HG03064 (cell line): ENCODE data around the gene TMTC1.

ENCODE experiments used
- ATAC-seq: cut with Tn5 transposase; IDR thresholded peaks from one replicate; pipeline ENCODE4 v1.9.1; 2021; ENCODE audit warnings: low read depth; ENCODE audit not compliant: unreplicated experiment

TMTC1 gene

DNA sequence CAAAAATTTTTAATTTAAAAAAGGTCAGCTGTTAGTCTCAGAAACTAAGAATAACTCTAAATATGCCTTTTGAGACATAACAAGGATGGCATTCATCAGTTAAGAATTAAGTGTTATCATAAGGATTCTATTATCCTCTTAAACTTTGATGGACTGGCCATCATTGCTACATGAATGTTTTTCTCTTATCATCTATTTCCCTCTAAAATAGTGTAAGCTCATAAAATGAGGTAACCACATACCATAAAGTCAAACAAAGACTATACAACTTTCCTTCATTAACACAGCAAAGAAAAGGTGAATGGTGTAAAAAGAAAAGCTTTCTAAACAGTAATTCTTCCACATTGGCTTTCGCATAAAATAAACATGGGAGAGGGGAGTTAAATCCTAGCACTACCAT is 41.1 kb downstream of the TMTC1 start:
- no peak for ATAC-seq

- no peak for ATAC-seq
Observed at GRCh38 chr12:29741342-29742241, 42.1 kb downstream of the TMTC1 start.

- no peak for ATAC-seq
Observed at GRCh38 chr12:29739279-29739991, 44.3 kb downstream of the TMTC1 start.

DNA sequence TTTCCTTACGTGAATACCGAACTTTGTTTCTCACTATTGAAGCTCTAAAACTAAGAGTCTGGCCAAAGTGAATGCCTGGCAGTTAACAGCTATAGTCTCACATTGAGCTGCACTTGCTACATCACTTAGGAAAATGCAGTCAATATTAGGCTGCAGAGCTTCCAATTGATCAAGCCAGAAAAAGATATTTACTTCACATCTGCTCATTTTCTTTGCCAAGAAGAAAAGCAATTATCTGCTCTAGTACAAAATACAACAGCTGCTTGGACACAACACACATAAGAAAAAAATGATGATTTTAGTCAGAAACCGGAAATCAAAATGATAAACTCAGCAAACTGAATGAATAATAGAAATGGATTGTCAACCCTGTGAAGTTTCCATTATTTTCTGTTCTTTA is 45.4 kb downstream of the TMTC1 start:
- no peak for ATAC-seq

- no peak for ATAC-seq
Observed at GRCh38 chr12:29737644-29738043, 46.1 kb downstream of the TMTC1 start.

GRCh38 chr12:29735604-29736003 is 48.1 kb downstream of the TMTC1 start:
- no peak for ATAC-seq

- ATAC-seq = no peak
Observed at GRCh38 chr12:29734734-29735133, 49.0 kb downstream of the TMTC1 start.

- no peak for ATAC-seq
Observed at GRCh38 chr12:29734305-29734704, 49.4 kb downstream of the TMTC1 start.

DNA sequence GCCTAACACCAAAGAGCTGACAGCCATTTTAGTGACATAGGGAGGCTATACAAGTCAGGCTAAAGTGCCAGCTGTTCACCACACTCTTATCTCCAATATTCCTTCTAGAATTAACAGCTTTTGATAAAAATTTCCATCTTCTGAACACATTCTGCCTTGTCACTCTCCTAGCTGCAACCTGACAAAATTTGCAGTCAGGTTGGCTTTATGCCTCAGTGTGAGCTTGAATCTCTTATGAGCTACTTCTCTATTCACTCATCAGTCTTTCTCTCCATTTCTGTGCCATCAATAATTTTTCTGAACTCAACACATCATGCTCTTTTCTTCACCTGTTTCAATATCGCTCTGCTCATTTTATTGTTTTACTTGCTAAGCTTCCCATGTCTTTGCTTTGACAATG is 50.2 kb downstream of the TMTC1 start:
- ATAC-seq = no peak

GRCh38 chr12:29733060-29733459 is 50.7 kb downstream of the TMTC1 start:
- no peak for ATAC-seq

GRCh38 chr12:29732593-29732992 is 51.1 kb downstream of the TMTC1 start:
- no peak for ATAC-seq

GRCh38 chr12:29732191-29732590 is 51.6 kb downstream of the TMTC1 start:
- ATAC-seq = no peak

GRCh38 chr12:29731591-29731990 is 52.2 kb downstream of the TMTC1 start:
- ATAC-seq = no peak

DNA sequence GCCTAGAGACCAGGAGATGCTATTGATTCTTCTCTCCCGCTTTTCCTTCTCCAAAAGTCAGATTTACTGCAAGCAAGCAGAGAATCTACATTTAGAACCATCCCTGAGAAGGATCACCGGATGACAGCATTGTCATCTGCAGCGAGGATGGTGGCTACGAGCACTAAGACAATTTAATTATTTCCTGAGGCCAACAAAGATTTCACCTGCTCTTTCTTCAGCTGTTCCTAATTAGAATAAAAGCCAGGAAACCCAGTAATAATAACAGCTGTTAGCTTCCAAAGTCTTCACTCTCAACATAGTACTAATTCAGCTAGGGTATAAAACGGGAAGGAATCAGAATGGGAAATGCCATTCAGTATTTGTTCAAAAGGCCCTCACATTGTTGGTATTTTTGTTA is 53.3 kb downstream of the TMTC1 start:
- ATAC-seq = no peak

- no peak for ATAC-seq
Observed at GRCh38 chr12:29728030-29728429, 55.7 kb downstream of the TMTC1 start.

- ATAC-seq = no peak
Observed at GRCh38 chr12:29726741-29727348, 56.9 kb downstream of the TMTC1 start.

DNA sequence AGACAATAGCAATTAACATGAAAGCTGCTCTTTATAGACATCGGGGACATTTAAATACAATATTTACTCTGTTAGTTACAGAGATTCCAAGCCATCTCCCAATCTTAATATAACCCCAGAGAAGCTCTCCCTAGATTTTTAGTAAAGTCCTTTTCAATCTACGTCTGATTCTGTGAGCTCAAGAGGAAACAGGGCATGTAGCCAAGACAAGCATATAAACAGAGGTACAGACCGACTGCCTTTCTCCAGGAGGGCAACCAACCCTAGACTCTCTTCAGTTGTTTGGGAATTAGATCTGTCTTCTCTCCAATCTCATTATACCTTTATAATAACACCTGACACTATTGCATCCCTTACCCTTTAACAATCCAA is 57.4 kb downstream of the TMTC1 start:
- ATAC-seq = no peak

DNA sequence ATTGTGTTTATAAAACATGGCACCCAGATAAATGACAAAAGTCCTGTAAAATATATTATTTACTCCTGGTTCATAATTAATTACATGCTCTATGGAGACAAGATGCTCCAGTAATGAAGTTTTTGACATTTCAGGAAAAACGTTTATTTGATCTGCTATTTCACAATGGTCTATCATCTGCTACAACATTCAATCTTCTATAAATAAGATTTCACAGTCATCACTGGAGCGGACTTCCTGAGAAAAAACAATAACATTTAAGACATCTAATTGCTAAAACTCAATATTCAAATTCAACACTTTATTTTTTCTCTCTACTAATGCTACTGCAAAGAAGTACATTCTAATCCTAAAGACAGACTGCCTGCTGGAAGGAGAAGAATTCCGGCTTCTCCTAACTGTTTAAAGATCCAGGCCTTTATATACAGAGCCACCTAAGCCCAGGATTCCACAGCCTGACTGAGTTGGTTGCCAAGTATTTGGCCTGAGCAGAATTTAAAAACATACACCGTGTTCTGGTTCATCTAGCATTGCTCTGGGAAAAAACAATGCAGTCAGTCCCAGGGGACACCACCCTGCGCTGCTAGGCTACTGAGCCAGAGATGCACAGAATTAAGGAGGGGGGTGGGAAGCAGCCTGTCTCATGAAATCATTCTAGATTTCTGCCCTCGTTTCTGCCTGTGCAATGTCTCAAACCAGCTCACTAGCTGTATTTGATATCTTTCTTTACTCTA is 58.0 kb downstream of the TMTC1 start:
- ATAC-seq = no peak

DNA sequence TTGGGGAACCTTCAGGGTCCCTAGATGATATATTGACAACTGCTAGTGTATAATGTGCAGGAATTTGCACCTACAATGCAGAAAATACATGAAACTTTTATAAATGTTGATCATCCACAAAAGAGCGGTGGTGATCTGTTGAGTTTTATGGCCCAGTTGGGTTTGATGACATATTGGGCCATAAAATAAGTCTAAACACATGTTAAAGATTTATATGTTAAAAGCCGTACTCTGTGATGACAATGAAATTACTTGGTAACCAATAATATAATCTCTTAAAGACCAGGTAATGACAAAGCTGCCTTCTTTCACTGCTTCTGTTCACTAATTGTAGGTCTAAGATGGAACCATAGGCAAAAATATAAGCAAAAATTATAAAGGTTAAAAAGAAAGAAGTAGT is 61.6 kb downstream of the TMTC1 start:
- no peak for ATAC-seq

- ATAC-seq = no peak
Observed at GRCh38 chr12:29719381-29719780, 64.4 kb downstream of the TMTC1 start.

- no peak for ATAC-seq
Observed at GRCh38 chr12:29717540-29718100, 66.1 kb downstream of the TMTC1 start.
